Left lung (tissue), 10 donors: ENCODE measurements around the gene LLGL2. TPM values are rescaled to one million over a fixed set of nuclear protein-coding genes. Genes with fewer than 3 reads are reported as not detected.
A peak's percentile ranks its signal among the peaks of the same experiment; 100 is the strongest.

Source experiments
- ATAC-seq: fragments of 200-7000 bp; cut with Tn5 transposase; one replicate; pipeline ENCODE4 v1.9.1; 2020; ENCODE audit warnings: moderate library complexity
- DNase-seq, 4 donors: peaks; one replicate each; pipeline ENCODE4 v3.0.0-alpha.2; 2013 to 2020
- H3K27ac ChIP-seq, 2 donors: fragments of 200-600 bp; sonication (generic) in 1 of 2; one replicate each; pipeline versions ENCODE4 v1.5.0 to v1.8.0; 2020 to 2021
- H3K27me3 ChIP-seq, 2 donors: fragments of 200-600 bp; sonication (generic) in 1 of 2; one replicate each; pipeline versions ENCODE4 v1.5.0 to v1.8.0; 2020 to 2021
- H3K36me3 ChIP-seq, 2 donors: fragments of 200-600 bp; sonication (generic) in 1 of 2; one replicate each; pipeline versions ENCODE4 v1.5.0 to v1.8.0; 2020 to 2021
- H3K4me1 ChIP-seq, 2 donors: fragments of 200-600 bp; one replicate each; pipeline ENCODE4 v1.8.0; 2021
- H3K4me3 ChIP-seq, 2 donors: fragments of 200-600 bp; sonication (generic) in 1 of 2; one replicate each; pipeline versions ENCODE4 v1.5.0 to v1.8.0; 2020 to 2021; ENCODE audit warnings: mild to moderate bottlenecking in 1 of 2
- H3K9me3 ChIP-seq, 2 donors: fragments of 200-600 bp; sonication (generic) in 1 of 2; one replicate each; pipeline versions ENCODE4 v1.5.0 to v1.8.0; 2020 to 2021
- intact Hi-C, 2 donors: fragments of 100-400 bp; cut with DNase I; formaldehyde crosslinking; loops; one replicate each; pipeline versions ENCODE4 v1.11.2 to v1.14.2; 2022
- polyA plus RNA-seq, 6 donors: library from polyadenylated mRNA; unstranded; fragments of 120-200 nt; gene quantifications; one replicate each; pipeline ENCODE4 v1.2.1, GENCODE V29; 2013; ENCODE audit not compliant: insufficient read length in 6 of 6
- total RNA-seq, 2 donors: library from RNA; stranded (reverse); fragmentation: NEBNext Ultra II Directional; extraction: Animal tissue kit (Norgen Biotek cat#: 25700); gene quantifications; one replicate each; pipeline ENCODE4 v1.2.1, GENCODE V29; 2021
- TF ChIP-seq, protein P1 (sequence below), 2 donors: fragments of 200-600 bp; sonication (generic) in 1 of 2; IDR thresholded peaks; one replicate each; pipeline versions ENCODE4 v1.5.0 to v1.8.0; 2021; ENCODE audit warnings: antibody characterized with exemption in 2 of 2
- donor health status: DM: no; HTN: yes; CAD: no.
- donor health status: DM: no; HTN: no; CAD: no.

LLGL2 gene
- total and polyA plus RNA-seq, 8 donors, result 38.0 to 173 (median 53.1) TPM

DNA sequence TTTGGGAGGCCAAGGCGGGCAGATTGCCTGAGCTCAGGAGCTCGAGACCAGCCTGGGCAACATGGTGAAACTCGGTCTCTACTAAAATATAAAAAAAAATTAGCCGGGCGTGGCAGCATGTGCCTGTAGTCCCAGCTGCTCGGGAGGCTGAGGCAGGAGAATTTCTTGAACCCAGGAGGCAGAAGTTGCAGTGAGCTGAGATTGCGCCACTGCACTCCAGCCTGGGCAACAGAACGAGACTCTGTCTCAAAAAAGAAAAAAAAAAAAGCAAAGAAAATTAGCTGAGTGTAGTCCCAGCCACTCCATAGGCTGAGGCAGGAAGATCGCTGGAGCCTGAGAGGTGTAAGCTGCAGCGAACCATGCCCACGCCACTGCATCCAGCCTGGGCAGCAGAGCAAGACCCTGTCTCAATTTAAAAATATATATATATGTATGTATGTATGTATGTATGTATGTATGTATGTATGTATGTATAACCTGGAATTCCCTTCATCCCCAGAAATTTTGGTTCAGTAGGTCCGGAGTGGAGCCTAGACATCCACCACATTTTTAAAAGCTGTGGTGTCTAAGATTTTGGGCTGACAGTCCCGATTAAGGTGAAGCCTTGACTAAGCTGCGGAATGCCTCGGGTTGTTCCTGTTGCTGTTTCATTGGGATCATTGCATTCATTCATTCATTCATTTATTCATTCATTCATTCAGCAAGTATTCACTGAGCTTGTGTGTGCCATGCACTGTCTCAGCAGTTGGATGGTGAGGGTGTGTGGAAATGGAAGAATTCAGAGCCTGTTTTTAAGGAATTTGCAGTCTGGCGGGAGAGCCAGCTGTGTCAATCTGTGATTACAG, 43.2 kb upstream of the LLGL2 start:
- Histone ChIP-seq H3K27me3 (no peaks in the 10 kb centered on the region), H3K4me1 (peaks cover 12 to 42% of the 10 kb centered on the region in 2 donors), H3K9me3 (no peaks in the 10 kb centered on the region), H3K36me3 (peaks cover 0 to 9% of the 10 kb centered on the region in 2 donors), H3K4me3 (no peak overlapping the region), H3K27ac (no peak overlapping the region)
- intact Hi-C loops, result no loop called here
- TF ChIP-seq, protein P1, sequence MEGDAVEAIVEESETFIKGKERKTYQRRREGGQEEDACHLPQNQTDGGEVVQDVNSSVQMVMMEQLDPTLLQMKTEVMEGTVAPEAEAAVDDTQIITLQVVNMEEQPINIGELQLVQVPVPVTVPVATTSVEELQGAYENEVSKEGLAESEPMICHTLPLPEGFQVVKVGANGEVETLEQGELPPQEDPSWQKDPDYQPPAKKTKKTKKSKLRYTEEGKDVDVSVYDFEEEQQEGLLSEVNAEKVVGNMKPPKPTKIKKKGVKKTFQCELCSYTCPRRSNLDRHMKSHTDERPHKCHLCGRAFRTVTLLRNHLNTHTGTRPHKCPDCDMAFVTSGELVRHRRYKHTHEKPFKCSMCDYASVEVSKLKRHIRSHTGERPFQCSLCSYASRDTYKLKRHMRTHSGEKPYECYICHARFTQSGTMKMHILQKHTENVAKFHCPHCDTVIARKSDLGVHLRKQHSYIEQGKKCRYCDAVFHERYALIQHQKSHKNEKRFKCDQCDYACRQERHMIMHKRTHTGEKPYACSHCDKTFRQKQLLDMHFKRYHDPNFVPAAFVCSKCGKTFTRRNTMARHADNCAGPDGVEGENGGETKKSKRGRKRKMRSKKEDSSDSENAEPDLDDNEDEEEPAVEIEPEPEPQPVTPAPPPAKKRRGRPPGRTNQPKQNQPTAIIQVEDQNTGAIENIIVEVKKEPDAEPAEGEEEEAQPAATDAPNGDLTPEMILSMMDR (IDR thresholded peaks at IDR 0.05), result no peak
- peak in 1 of 4 donors; percentile 50 for DNase-seq
- ATAC-seq, result no peak

DNA sequence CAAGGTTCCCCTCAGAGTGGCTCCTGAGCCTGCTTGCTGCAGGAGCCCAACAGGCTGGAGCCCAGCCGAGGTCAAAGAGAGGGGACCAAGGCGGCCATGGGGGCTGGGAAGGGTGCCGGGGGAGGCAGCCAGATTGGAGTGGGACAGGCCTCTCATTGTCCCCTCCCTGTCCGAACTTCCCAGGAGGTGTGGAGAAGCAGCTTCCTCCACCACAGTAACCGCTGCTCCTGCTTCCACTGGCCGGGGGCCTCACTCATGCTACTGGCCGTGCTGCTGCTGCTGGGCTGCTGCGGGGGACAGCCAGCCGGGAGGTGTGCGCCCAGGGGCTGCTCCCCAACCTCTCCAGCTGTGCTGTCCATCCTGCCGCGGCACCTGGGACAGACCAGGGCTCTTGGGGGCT, 39.8 kb upstream of the LLGL2 start:
- intact Hi-C loops, result no loop called here
- TF ChIP-seq, protein P1 (IDR thresholded peaks at IDR 0.05), result no peak
- Histone ChIP-seq H3K9me3 (no peaks in the 10 kb centered on the region), H3K36me3 (peaks cover 0 to 23% of the 10 kb centered on the region in 2 donors), H3K4me1 (peaks cover 10 to 58% of the 10 kb centered on the region in 2 donors), H3K27ac (peak overlapping the region in 1 of 2 donors; percentile 4), H3K4me3 (no peak overlapping the region), H3K27me3 (no peaks in the 10 kb centered on the region)
- ATAC-seq (no peak), DNase-seq (peak in 1 of 4 donors; percentile 71)

DNA sequence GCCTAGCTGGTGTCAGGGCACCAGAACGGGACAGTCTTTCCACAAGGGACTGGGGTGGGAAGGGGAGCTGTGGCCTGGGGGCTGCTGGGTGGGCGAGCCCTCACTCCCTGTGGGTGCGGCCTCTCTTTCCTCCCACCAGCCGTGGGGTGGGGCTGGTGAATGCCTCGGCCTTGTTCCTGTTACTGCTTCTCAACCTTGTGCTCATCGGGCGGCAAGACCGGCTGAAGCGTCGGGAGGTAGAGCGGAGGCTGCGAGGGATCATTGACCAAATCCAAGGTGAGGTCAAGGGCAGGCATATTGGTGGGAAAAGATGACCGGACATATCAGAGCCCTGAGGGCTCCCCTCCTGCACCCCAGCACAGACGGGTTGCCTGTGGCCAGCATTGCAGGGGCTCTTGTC, 39.3 kb upstream of the LLGL2 start:
- peak overlapping the region in 1 of 2 donors; percentile 4 for H3K27ac ChIP-seq
- TF ChIP-seq, protein P1 (IDR thresholded peaks at IDR 0.05), result no peak
- H3K9me3 ChIP-seq, result no peaks in the 10 kb centered on the region
- no peaks in the 10 kb centered on the region for H3K27me3 ChIP-seq
- no peak for ATAC-seq
- peaks cover 0 to 28% of the 10 kb centered on the region in 2 donors for H3K36me3 ChIP-seq
- DNase-seq, result peak in 1 of 4 donors; percentile 53
- peaks cover 10 to 58% of the 10 kb centered on the region in 2 donors for H3K4me1 ChIP-seq
- intact Hi-C loops, result no loop called here
- no peak overlapping the region for H3K4me3 ChIP-seq

DNA sequence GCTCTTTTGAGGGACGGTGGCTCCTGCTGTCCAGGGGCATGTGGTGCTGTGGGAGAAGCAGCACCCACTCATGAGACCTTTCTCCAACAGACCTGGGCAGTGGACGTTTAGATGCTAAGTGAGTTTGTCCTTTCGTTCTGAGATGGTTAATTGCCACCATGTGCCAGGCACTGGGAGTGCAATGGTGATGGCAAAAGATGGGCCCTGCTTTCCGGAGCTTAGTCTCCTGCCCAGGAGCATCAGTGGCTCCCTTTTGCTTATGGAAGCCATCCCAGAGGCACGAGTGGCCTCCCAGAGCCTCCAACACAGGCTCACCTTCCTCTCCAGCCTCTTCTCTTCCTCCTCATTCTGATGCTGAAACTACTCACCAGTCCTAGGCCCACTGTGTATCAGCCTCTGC, 38.5 kb upstream of the LLGL2 start:
- Histone ChIP-seq H3K27me3 (no peaks in the 10 kb centered on the region), H3K36me3 (peaks cover 0 to 36% of the 10 kb centered on the region in 2 donors), H3K9me3 (no peaks in the 10 kb centered on the region), H3K4me3 (no peak overlapping the region), H3K27ac (peak overlapping the region; percentile 33 to 72), H3K4me1 (peaks cover 5 to 55% of the 10 kb centered on the region in 2 donors)
- intact Hi-C loops, result no loop called here
- DNase-seq (no peak), ATAC-seq (no peak)
- TF ChIP-seq, protein P1 (IDR thresholded peaks at IDR 0.05), result no peak

DNA sequence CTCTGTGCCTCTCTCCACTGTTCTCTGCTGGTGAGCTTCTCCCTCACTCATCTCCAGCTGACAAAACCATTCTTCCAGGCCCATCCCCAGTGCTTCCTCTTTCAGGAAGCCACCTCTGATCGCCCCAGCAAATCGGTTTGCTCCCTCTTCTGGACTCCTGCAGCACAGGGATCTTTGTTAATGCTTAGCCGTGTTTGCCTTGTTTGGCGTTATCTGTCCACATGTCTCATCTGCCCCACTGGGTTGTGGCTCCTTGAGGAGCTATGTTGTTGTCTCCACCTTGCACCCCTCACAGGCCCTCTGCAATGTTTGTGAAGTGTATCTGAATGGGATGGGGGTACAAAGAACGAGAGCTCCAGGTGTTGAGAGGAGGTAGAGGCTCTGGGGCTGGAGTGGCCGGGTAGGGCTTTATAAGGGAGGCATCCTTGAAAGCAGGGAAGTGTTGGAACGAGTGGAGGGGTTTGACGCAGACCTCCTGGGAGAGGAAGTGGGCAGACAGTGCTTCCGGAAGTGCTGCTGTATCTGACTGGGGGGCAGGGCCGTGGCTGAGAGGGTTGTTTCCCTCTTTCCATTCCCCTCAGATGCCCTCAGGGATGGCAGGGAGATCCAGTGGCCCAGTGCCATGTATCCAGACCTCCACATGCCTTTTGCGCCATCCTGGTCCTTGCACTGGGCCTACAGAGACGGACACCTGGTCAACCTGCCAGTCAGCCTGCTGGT, 38.0 kb upstream of the LLGL2 start:
- Histone ChIP-seq H3K36me3 (peaks cover 0 to 41% of the 10 kb centered on the region in 2 donors), H3K4me1 (peaks cover 5 to 49% of the 10 kb centered on the region in 2 donors), H3K4me3 (no peak overlapping the region), H3K27ac (peak overlapping the region; percentile 33 to 72), H3K27me3 (no peaks in the 10 kb centered on the region), H3K9me3 (no peaks in the 10 kb centered on the region)
- peak in 1 of 4 donors; percentile 78 for DNase-seq
- ATAC-seq, result peak; percentile 21
- TF ChIP-seq, protein P1 (IDR thresholded peaks at IDR 0.05), result no peak
- intact Hi-C loops, result no loop called here
